Endothelial cell of umbilical vein (primary cell): ENCODE measurements around the gene SERINC2. TPM values are rescaled to one million over a fixed set of nuclear protein-coding genes. Genes with fewer than 3 reads are reported as not detected.

Experiments
- BruUV-seq: library from RNA; stranded (reverse); fragments of 400-500 nt; replicated peaks from 2 replicates; lab custom pipeline; 2021; lab: Mats Ljungman, UMichigan
- CTCF ChIA-PET: fragments of 300-600, 350-600 bp; sonication (Branson Sonifier 250); formaldehyde crosslinking; loops from one replicate; lab custom pipeline; 2021; ENCODE audit warnings: antibody characterized with exemption, inconsistent platforms; lab: Charles Lee
- POLR2A ChIA-PET: fragments of 300-600, 350-600 bp; sonication (Branson Sonifier 250); formaldehyde crosslinking; loops from one replicate; lab custom pipeline; 2021; ENCODE audit warnings: antibody characterized with exemption, inconsistent platforms; lab: Charles Lee
- DNase-seq: peaks from one replicate; pipeline ENCODE4 v3.0.0-alpha.2; 2011; ENCODE audit warnings: low read depth, low spot score
- FAIRE-seq: peaks from 2 replicates; lab custom pipeline; 2011; peaks lifted over from hg19 to GRCh38; lab: Jason Lieb, UNC
- H2AFZ ChIP-seq: 2 replicates; pipeline ENCODE4 v1.6.0; 2012; ENCODE audit warnings: low read depth, low read length, control low read depth, inconsistent platforms
- H3K27ac ChIP-seq: 2 replicates; pipeline ENCODE4 v1.5.1; 2011; ENCODE audit warnings: low read depth, mild to moderate bottlenecking, control low read depth, low read length, moderate library complexity; ENCODE audit not compliant: insufficient read depth
- H3K27me3 ChIP-seq, 2 experiments: 2 replicates each; pipeline versions ENCODE4 v1.6.0 to v1.6.1; 2011; ENCODE audit warnings: low read length in 2 of 2, mixed read lengths in 1 of 2; ENCODE audit not compliant: control insufficient read depth in 2 of 2, insufficient read depth in 2 of 2
- H3K36me3 ChIP-seq, 2 experiments: 2 replicates in 1 of 2; 3 replicates in 1 of 2; pipeline ENCODE4 v1.5.1; 2011; ENCODE audit warnings: low read length in 2 of 2, mild to moderate bottlenecking in 1 of 2, moderate library complexity in 1 of 2; ENCODE audit not compliant: control insufficient read depth in 2 of 2, insufficient read depth in 2 of 2; ENCODE audit errors: extremely low read depth in 1 of 2
- H3K4me1 ChIP-seq: 3 replicates; pipeline ENCODE4 v1.5.1; 2011; ENCODE audit warnings: mild to moderate bottlenecking, low read length; ENCODE audit not compliant: control insufficient read depth, insufficient read depth; ENCODE audit errors: extremely low read depth
- H3K4me2 ChIP-seq: 2 replicates; pipeline ENCODE4 v1.6.1; 2011; ENCODE audit warnings: low read length, control low read depth, mixed read lengths; ENCODE audit not compliant: insufficient read depth
- H3K4me3 ChIP-seq, 3 experiments: fragments of 200-600 bp in 1 of 3; sonication (generic), shearing (Covaris generic) in 1 of 3; replicated peaks in 1 of 3; 2 replicates each; pipeline ENCODE4 v1.5.1; 2011 to 2016; ENCODE audit warnings: control low read depth in 3 of 3, low read length in 3 of 3, mild to moderate bottlenecking in 2 of 3, inconsistent platforms in 1 of 3, low read depth in 1 of 3, moderate library complexity in 1 of 3; ENCODE audit not compliant: insufficient read depth in 1 of 3
- H3K79me2 ChIP-seq: 2 replicates; pipeline ENCODE4 v1.6.0; 2012; ENCODE audit warnings: low read length, inconsistent platforms; ENCODE audit not compliant: control insufficient read depth, insufficient read depth
- H3K9ac ChIP-seq: replicated peaks from 2 replicates; pipeline ENCODE3; 2011; ENCODE audit warnings: low read length, control low read depth; ENCODE audit not compliant: insufficient read depth; ENCODE audit errors: extremely low read depth
- H3K9me1 ChIP-seq: replicated peaks from 3 replicates; pipeline ENCODE4 v1.6.0; 2011; ENCODE audit warnings: mild to moderate bottlenecking, low read length; ENCODE audit not compliant: control insufficient read depth, insufficient read depth; ENCODE audit errors: extremely low read depth
- H3K9me3 ChIP-seq: replicated peaks from 2 replicates; pipeline ENCODE4 v1.5.1; 2012; ENCODE audit warnings: low read length, inconsistent platforms; ENCODE audit not compliant: control insufficient read depth, insufficient read depth
- H4K20me1 ChIP-seq: replicated peaks from 2 replicates; pipeline ENCODE3; 2011; ENCODE audit warnings: mild to moderate bottlenecking, low read length; ENCODE audit not compliant: control insufficient read depth, insufficient read depth; ENCODE audit errors: extremely low read depth
- FOS ChIP-seq: IDR thresholded peaks from 2 replicates; pipeline ENCODE4 v1.6.1; 2011; ENCODE audit warnings: mild to moderate bottlenecking, low read length, moderate library complexity, borderline replicate concordance; ENCODE audit not compliant: insufficient read depth
- GATA2 ChIP-seq: IDR thresholded peaks from 2 replicates; pipeline ENCODE4 v1.7.0; 2011; ENCODE audit warnings: low read depth, mild to moderate bottlenecking, moderate library complexity, mixed read lengths, low read length; ENCODE audit not compliant: insufficient read length, insufficient read depth
- MYC ChIP-seq: IDR thresholded peaks from one replicate; pipeline ENCODE4 v1.6.1; 2011; ENCODE audit warnings: mild to moderate bottlenecking, low read depth, low read length
- POLR2A ChIP-seq: IDR thresholded peaks from 2 replicates; pipeline ENCODE4 v1.6.1; 2012; ENCODE audit warnings: low read depth, mild to moderate bottlenecking, control low read depth, low read length
- POLR2AphosphoS5 ChIP-seq: IDR thresholded peaks from 2 replicates; pipeline ENCODE4 v1.6.1; 2012; ENCODE audit warnings: low read depth, mild to moderate bottlenecking, control low read depth, low read length, moderate library complexity; ENCODE audit not compliant: insufficient read depth
- dilution Hi-C: fragments of 300-500 bp; cut with MboI; formaldehyde crosslinking; loops from one replicate; pipeline ENCODE4 v1.15.0; 2019; ENCODE audit warnings: low sequenced_read_pairs; ENCODE audit not compliant: extremely low pct_ligation_motif_present
- intact Hi-C: fragments of 100-400 bp; cut with micrococcal nuclease; formaldehyde crosslinking; loops from one replicate; pipeline ENCODE4 v1.10.0; 2022
- polyA plus RNA-seq, 4 experiments: library from polyadenylated mRNA; depleted of rRNA in 3 of 4; stranded (reverse) in 3 of 4; unstranded in 1 of 4; fragments of >200 nt; gene quantifications; 2 replicates each; pipeline versions ENCODE4 v1.2.1 to v1.2.3, GENCODE V29; 2011 to 2012; ENCODE audit warnings: missing spikeins in 1 of 4
- total RNA-seq: library from RNA; stranded (reverse); gene quantifications from 2 replicates; pipeline ENCODE4 v1.2.3, GENCODE V29; 2021
- TF ChIP-seq, protein P1 (sequence below), 2 donors: IDR thresholded peaks; 1 replicate in 1 of 2; 2 replicates in 1 of 2; pipeline ENCODE4 v1.5.1; 2011; ENCODE audit warnings: low read length in 2 of 2, mild to moderate bottlenecking in 2 of 2, moderate library complexity in 2 of 2, control low read depth in 1 of 2, inconsistent platforms in 1 of 2, low read depth in 1 of 2; ENCODE audit not compliant: insufficient read depth in 1 of 2; ENCODE audit errors: extremely low read depth in 1 of 2
- TF ChIP-seq, protein P2 (sequence below): IDR thresholded peaks from 2 replicates; pipeline ENCODE4 v1.6.1; 2011; ENCODE audit not compliant: insufficient read depth, insufficient read length

Gene SERINC2
- total and polyA plus RNA-seq, 2 donors (not counting 3 experiments of a cell fraction or from before 2014, with no cell fraction given) = 19.4 to 34.6 TPM

DNA sequence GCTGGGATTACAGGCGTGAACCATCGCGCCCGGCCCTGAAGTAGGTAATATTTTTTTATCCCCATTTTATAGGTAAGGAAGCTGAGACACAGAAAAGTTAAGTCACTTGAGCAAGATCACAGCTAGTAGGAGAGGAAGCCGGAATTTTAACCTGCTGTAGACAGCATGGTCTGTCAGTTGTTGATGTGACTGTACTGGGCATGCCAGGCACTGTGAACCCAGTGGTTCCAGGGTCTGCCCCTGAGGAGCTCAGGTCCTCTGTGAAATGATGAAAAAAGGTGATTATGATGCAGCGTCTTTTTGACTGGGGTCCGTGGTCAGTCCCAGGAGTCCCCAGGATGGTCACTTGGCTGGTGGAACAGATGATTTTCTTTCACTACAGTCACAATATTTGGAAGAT lies 23.4 kb upstream of the SERINC2 start:
- POLR2A ChIA-PET = no interaction called here
- intact Hi-C loops (loop anchor here (10.0 kb wide), 3 partner anchors 205 to 395 kb away; partner anchors contain the start of gene HCRTR1), dilution Hi-C loops (no loop called here)
- Histone ChIP-seq H3K9me1 (no peaks in the 10 kb centered on the region), H3K9ac (no peak overlapping the region), H3K79me2 (no peaks in the 10 kb centered on the region), H3K4me3 (no peak overlapping the region), H3K36me3 (no peaks in the 10 kb centered on the region), H2AFZ (no peak overlapping the region), H3K4me2 (no peak overlapping the region), H3K4me1 (peaks cover 3% of the 10 kb centered on the region), H3K27me3 (no peaks in the 10 kb centered on the region), H3K9me3 (no peaks in the 10 kb centered on the region), H4K20me1 (no peaks in the 10 kb centered on the region), H3K27ac (no peak overlapping the region)
- FAIRE-seq = no peak
- BruUV-seq = no TSS peak
- TF ChIP-seq, protein P1, sequence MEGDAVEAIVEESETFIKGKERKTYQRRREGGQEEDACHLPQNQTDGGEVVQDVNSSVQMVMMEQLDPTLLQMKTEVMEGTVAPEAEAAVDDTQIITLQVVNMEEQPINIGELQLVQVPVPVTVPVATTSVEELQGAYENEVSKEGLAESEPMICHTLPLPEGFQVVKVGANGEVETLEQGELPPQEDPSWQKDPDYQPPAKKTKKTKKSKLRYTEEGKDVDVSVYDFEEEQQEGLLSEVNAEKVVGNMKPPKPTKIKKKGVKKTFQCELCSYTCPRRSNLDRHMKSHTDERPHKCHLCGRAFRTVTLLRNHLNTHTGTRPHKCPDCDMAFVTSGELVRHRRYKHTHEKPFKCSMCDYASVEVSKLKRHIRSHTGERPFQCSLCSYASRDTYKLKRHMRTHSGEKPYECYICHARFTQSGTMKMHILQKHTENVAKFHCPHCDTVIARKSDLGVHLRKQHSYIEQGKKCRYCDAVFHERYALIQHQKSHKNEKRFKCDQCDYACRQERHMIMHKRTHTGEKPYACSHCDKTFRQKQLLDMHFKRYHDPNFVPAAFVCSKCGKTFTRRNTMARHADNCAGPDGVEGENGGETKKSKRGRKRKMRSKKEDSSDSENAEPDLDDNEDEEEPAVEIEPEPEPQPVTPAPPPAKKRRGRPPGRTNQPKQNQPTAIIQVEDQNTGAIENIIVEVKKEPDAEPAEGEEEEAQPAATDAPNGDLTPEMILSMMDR (IDR thresholded peaks at IDR 0.05; ENCODE audit: extremely low read depth in 1 of 2, insufficient read depth in 1 of 2, low read depth in 1 of 2, low read length in 2 of 2) = no peak
- TF ChIP-seq, protein P2, sequence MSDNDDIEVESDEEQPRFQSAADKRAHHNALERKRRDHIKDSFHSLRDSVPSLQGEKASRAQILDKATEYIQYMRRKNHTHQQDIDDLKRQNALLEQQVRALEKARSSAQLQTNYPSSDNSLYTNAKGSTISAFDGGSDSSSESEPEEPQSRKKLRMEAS = no peak
- TF ChIP-seq POLR2AphosphoS5 = no peak
- no peak for TF ChIP-seq FOS
- CTCF ChIA-PET = interaction anchor here (1.3 to 13.9 kb wide), 2 partner anchors 10 to 30 kb away, joined by 3 to 236 read pairs; partner anchors contain the start of gene SERINC2
- DNase-seq = no peak

DNA sequence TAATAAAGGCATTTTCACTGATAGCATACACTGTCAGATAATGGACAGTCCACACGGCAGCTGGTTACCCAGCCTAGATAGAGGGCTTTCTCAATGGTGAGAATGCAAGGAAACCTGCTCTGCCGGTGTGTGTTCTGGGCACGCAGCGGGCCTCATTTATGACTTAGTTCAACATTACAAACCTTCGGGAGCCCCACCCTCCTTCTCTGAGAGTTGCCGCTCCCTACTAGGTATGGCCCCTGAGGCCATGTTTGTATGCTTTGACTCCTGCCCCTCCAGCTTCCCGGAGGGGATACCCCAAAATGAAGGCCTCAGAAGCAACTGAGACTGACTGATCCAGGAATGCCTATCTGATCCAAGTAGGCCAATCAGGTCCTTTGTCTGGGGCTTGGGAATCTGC lies 22.9 kb upstream of the SERINC2 start:
- Histone ChIP-seq H3K4me3 (no peak overlapping the region), H3K27me3 (no peaks in the 10 kb centered on the region), H4K20me1 (no peaks in the 10 kb centered on the region), H3K36me3 (no peaks in the 10 kb centered on the region), H3K4me1 (peaks cover 5% of the 10 kb centered on the region), H2AFZ (no peak overlapping the region), H3K27ac (no peak overlapping the region), H3K79me2 (no peaks in the 10 kb centered on the region), H3K9ac (no peak overlapping the region), H3K4me2 (no peak overlapping the region), H3K9me3 (no peaks in the 10 kb centered on the region), H3K9me1 (no peaks in the 10 kb centered on the region)
- no peak for FAIRE-seq
- intact Hi-C loops (loop anchor here (10.0 kb wide), 3 partner anchors 205 to 395 kb away; partner anchors contain the start of gene HCRTR1), dilution Hi-C loops (no loop called here)
- ChIA-PET POLR2A (no interaction called here), CTCF (interaction anchor here (1.3 to 13.9 kb wide), 3 partner anchors 11 to 159 kb away, joined by 3 to 236 read pairs (median 7); partner anchors contain the start of gene SERINC2)
- no peak for TF ChIP-seq MYC
- TF ChIP-seq POLR2A = no peak
- TF ChIP-seq FOS = no peak
- TF ChIP-seq, protein P1 (IDR thresholded peaks at IDR 0.05; ENCODE audit: extremely low read depth in 1 of 2, insufficient read depth in 1 of 2, low read depth in 1 of 2, low read length in 2 of 2) = no peak
- TF ChIP-seq POLR2AphosphoS5 = no peak
- no peak for TF ChIP-seq GATA2
- BruUV-seq = no TSS peak
- no peak for DNase-seq
